ENCODE data around the gene PLEKHA8. TPM values are rescaled to one million over a fixed set of nuclear protein-coding genes. Genes with fewer than 3 reads are reported as not detected.

PLEKHA8 gene
- total RNA-seq, 1 donor from 2014 or later = 43.5 TPM

DNA sequence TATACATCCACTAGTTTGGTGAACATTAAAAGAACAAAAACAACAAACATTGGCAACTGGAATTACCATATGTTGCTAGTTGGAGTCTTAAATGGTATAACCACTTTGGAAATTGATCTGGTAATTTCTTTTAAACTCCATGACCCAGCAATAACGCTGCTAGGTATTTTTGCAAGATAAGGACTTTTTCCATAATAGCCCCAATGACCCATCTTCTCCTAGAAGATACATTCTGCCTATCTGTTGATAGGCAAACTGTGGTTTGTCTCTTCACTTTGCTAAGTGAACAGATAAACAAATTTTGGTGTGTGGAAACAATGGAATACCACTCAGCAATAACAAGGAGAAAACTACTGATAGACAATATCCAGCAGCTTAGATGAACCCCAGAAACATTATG, 75.9 kb downstream of the PLEKHA8 start:
- DNase-seq (ENCODE audit: low spot score in 2 of 2, unreplicated experiment in 2 of 2) = no peak
- H3K27me3 Mint-ChIP-seq (ENCODE audit: low read depth) = no peaks in the 10 kb centered on the region
- TF ChIP-seq, protein P1, sequence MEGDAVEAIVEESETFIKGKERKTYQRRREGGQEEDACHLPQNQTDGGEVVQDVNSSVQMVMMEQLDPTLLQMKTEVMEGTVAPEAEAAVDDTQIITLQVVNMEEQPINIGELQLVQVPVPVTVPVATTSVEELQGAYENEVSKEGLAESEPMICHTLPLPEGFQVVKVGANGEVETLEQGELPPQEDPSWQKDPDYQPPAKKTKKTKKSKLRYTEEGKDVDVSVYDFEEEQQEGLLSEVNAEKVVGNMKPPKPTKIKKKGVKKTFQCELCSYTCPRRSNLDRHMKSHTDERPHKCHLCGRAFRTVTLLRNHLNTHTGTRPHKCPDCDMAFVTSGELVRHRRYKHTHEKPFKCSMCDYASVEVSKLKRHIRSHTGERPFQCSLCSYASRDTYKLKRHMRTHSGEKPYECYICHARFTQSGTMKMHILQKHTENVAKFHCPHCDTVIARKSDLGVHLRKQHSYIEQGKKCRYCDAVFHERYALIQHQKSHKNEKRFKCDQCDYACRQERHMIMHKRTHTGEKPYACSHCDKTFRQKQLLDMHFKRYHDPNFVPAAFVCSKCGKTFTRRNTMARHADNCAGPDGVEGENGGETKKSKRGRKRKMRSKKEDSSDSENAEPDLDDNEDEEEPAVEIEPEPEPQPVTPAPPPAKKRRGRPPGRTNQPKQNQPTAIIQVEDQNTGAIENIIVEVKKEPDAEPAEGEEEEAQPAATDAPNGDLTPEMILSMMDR (IDR thresholded peaks at IDR 0.05; ENCODE audit: unreplicated experiment) = no peak
- no peaks in the 10 kb centered on the region for H3K4me1 Mint-ChIP-seq
- peaks cover 20% of the 10 kb centered on the region for H3K9me3 Mint-ChIP-seq
- no peak overlapping the region for H3K4me3 Mint-ChIP-seq
- H3K27ac Mint-ChIP-seq = no peak overlapping the region
- H3K36me3 Mint-ChIP-seq = peaks cover 16% of the 10 kb centered on the region

DNA sequence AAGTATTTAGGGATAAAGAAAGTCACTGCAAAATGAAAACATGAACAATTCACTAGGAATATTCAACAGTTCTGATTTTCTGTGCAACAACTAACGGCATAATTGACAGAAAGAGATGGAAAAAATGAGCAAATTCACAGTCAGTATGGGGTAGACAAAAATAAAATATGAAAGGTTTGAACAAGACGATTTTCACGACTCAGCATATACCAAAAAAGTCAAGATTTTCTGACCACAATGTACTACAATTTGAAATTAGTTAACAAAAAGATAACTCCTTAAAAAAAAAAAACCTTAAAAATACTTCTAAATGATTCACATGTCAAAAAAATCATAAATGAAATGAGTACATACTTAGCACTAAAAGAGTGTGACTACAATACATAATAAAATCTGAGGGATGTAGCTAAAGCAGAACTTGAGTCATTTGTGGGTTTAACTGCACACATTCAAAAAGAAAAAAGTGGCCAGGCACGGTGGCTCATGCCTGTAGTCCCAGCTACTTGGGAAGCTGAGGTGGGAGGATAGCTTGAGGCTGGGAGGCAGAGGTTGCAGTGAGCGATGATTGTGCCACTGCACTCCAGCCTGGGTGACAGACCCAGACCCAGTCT, 84.0 kb downstream of the PLEKHA8 start:
- DNase-seq (ENCODE audit: low spot score in 2 of 2, unreplicated experiment in 2 of 2) = no peak
- peaks cover 6% of the 10 kb centered on the region for H3K4me1 Mint-ChIP-seq
- no peaks in the 10 kb centered on the region for H3K27me3 Mint-ChIP-seq (ENCODE audit: low read depth)
- peaks cover 33% of the 10 kb centered on the region for H3K36me3 Mint-ChIP-seq
- peaks cover 42% of the 10 kb centered on the region for H3K9me3 Mint-ChIP-seq
- H3K27ac Mint-ChIP-seq = no peak overlapping the region
- TF ChIP-seq, protein P1 (IDR thresholded peaks at IDR 0.05; ENCODE audit: unreplicated experiment) = no peak
- H3K4me3 Mint-ChIP-seq = no peak overlapping the region

DNA sequence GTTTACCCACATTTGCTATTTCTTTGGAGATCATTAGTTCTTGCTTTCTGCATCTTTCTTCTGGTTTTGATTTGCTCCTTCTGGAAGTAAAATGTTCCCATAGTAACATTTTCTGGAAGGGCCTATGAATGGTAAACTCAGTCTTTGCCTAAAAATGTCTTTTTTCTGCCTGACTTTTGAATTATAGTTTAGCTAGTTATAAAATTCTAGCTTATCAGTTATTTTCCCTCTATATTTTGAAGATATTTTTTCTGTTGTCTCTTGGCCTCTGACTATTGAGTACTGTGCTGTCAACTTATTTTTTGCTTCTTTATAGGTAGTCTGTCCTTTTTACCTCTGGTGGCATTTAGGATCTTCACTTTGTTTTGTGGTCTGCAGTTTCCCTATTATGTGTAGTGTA, 84.9 kb downstream of the PLEKHA8 start:
- Mint-ChIP-seq H3K27me3 (ENCODE audit: low read depth) (no peaks in the 10 kb centered on the region), H3K4me1 (peaks cover 6% of the 10 kb centered on the region), H3K36me3 (peaks cover 33% of the 10 kb centered on the region), H3K9me3 (peaks cover 42% of the 10 kb centered on the region), H3K27ac (no peak overlapping the region), H3K4me3 (no peak overlapping the region)
- TF ChIP-seq, protein P1 (IDR thresholded peaks at IDR 0.05; ENCODE audit: unreplicated experiment) = no peak
- DNase-seq (ENCODE audit: low spot score in 2 of 2, unreplicated experiment in 2 of 2) = no peak

DNA sequence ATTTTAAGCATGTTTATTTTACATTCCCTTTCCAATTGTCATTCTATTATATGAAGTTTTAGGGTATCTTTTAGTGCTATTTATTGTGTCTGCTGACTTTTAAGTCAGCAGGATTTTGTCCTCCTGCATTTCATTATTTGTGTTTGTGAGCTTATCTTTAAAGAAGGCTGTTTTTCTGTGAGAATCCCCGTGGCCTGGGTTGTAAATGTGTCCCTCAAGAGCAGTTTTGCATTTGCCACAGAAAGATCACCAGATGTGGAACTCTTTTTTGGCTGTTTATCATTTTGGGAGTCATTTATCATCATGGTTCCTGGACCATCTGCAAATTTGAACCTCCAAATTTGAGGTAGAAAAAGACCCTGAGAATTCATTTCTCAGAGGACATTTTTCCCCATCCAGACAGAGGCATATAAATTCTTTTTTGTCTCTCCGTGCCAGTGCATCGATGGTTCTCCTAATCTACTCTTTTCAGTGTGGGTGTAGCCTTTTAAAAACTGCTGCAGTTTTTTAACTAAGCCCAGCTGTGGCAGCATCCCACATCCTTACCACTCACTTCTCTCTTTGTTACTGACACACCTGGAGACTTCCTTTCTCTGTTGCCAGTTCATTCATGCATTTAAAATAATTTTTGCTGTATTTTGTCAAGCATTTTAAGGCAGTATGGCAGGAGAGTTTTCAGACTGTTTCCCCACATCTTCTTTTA, 86.5 kb downstream of the PLEKHA8 start:
- no peak for DNase-seq (ENCODE audit: low spot score in 2 of 2, unreplicated experiment in 2 of 2)
- H3K27me3 Mint-ChIP-seq (ENCODE audit: low read depth) = no peaks in the 10 kb centered on the region
- H3K27ac Mint-ChIP-seq = no peak overlapping the region
- peaks cover 28% of the 10 kb centered on the region for H3K36me3 Mint-ChIP-seq
- H3K4me3 Mint-ChIP-seq = no peak overlapping the region
- H3K4me1 Mint-ChIP-seq = peaks cover 6% of the 10 kb centered on the region
- H3K9me3 Mint-ChIP-seq = peaks cover 34% of the 10 kb centered on the region
- TF ChIP-seq, protein P1 (IDR thresholded peaks at IDR 0.05; ENCODE audit: unreplicated experiment) = no peak

DNA sequence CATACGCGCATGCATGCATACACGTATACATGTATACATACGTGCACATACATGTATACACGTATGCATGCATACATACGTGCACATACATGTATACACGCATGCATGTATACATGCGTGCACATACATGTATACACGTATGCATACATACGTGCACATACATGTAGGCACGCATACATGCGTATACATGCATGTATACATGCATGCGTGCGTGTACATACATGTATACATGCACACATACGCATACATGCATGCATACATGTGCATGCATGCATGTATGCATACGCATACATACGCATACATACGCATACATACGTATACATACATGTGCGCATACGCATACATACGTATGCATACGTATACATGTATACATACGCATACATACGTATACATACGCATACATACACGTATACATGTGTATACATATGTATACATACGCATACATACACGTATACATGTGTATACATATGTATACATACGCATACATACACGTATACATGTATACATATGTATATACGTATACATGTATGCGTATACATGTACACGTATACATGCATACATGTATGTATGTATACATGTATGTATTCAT, 87.6 kb downstream of the PLEKHA8 start:
- H3K9me3 Mint-ChIP-seq = peaks cover 27% of the 10 kb centered on the region
- DNase-seq (ENCODE audit: low spot score in 2 of 2, unreplicated experiment in 2 of 2) = no peak
- H3K36me3 Mint-ChIP-seq = peaks cover 22% of the 10 kb centered on the region
- no peaks in the 10 kb centered on the region for H3K27me3 Mint-ChIP-seq (ENCODE audit: low read depth)
- TF ChIP-seq, protein P1 (IDR thresholded peaks at IDR 0.05; ENCODE audit: unreplicated experiment) = no peak
- peaks cover 6% of the 10 kb centered on the region for H3K4me1 Mint-ChIP-seq
- H3K27ac Mint-ChIP-seq = no peak overlapping the region
- H3K4me3 Mint-ChIP-seq = no peak overlapping the region
